B cell (primary cell): Measurements from ENCODE around the gene TBC1D1. TPM values are rescaled to one million over a fixed set of nuclear protein-coding genes. Genes with fewer than 3 reads are reported as not detected.

Experiments used
- ATAC-seq: fragments of 200-7000 bp; cut with Tn5 transposase; one replicate; pipeline ENCODE4 v1.10.0; 2021; ENCODE audit warnings: low read depth, mild to moderate bottlenecking, moderate number of reproducible peaks, moderate library complexity
- CTCF ChIA-PET: fragments of 350-600 bp; sonication (Branson Sonifier 250); formaldehyde crosslinking; loops from one replicate; lab custom pipeline; 2021; ENCODE audit warnings: antibody characterized with exemption, inconsistent platforms; lab: Charles Lee
- POLR2A ChIA-PET: fragments of 350-600 bp; sonication (Branson Sonifier 250); formaldehyde crosslinking; loops from one replicate; lab custom pipeline; 2021; ENCODE audit warnings: antibody characterized with exemption; lab: Charles Lee
- DNase-seq: peaks from one replicate; pipeline ENCODE4 v3.0.0; 2013
- H2AFZ ChIP-seq: 2 replicates; pipeline ENCODE4 v1.6.1; 2012; ENCODE audit warnings: mild to moderate bottlenecking, low read depth, low read length; ENCODE audit not compliant: insufficient read depth, poor library complexity, severe bottlenecking
- H3K27ac ChIP-seq, 2 donors: 1 replicate in 1 of 2; 2 replicates in 1 of 2; pipeline ENCODE4 v1.5.1; 2012 to 2013; ENCODE audit warnings: low read length in 2 of 2, mild to moderate bottlenecking in 2 of 2, moderate library complexity in 1 of 2
- H3K27me3 ChIP-seq, 4 experiments: fragments of 200-600 bp in 1 of 4; sonication (generic) in 1 of 4; replicated peaks in 1 of 4; 1 replicate in 2 of 4; 2 replicates in 2 of 4; pipeline versions ENCODE4 v1.6.1 to v1.7.0; 2013 to 2016; ENCODE audit warnings: low read length in 3 of 4, mild to moderate bottlenecking in 2 of 4, mixed read lengths in 1 of 4, moderate library complexity in 1 of 4; ENCODE audit not compliant: insufficient read depth in 4 of 4, control insufficient read depth in 3 of 4; ENCODE audit errors: control extremely low read depth in 1 of 4
- H3K36me3 ChIP-seq, 2 experiments: replicated peaks in 1 of 2; 1 replicate in 1 of 2; 2 replicates in 1 of 2; pipeline versions ENCODE4 v1.6.1 to v1.7.1; 2013; ENCODE audit warnings: low read length in 1 of 2; ENCODE audit not compliant: insufficient read depth in 2 of 2, control insufficient read depth in 1 of 2; ENCODE audit errors: control extremely low read depth in 1 of 2, extremely low read depth in 1 of 2
- H3K4me1 ChIP-seq, 2 donors: fragments of 200-600 bp in 1 of 2; sonication (generic) in 1 of 2; 1 replicate in 1 of 2; 2 replicates in 1 of 2; pipeline versions ENCODE4 v1.5.1 to v1.6.1; 2013 to 2017; ENCODE audit warnings: low read length in 2 of 2; ENCODE audit not compliant: control insufficient read depth in 2 of 2, insufficient read depth in 2 of 2
- H3K4me2 ChIP-seq: replicated peaks from 2 replicates; pipeline ENCODE3; 2012; ENCODE audit warnings: mild to moderate bottlenecking, low read depth, low read length; ENCODE audit not compliant: poor library complexity, severe bottlenecking
- H3K4me3 ChIP-seq, 5 experiments: fragments of 200-600 bp in 1 of 5; sonication (generic) in 1 of 5; 1 replicate in 3 of 5; 2 replicates in 2 of 5; pipeline versions ENCODE4 v1.5.1 to v1.7.0; 2011 to 2016; ENCODE audit warnings: low read length in 4 of 5, mild to moderate bottlenecking in 4 of 5, low read depth in 2 of 5, control low read depth in 1 of 5, moderate library complexity in 1 of 5; ENCODE audit not compliant: insufficient read depth in 1 of 5; ENCODE audit errors: control extremely low read depth in 1 of 5, extremely low read depth in 1 of 5
- H3K79me2 ChIP-seq: fragments of 200-600 bp; sonication (generic); one replicate; pipeline ENCODE4 v1.6.0; 2016; ENCODE audit warnings: low read length; ENCODE audit not compliant: control insufficient read depth, insufficient read depth
- H3K9ac ChIP-seq: fragments of 200-600 bp; sonication (generic); 2 replicates; pipeline ENCODE4 v1.6.1; 2017; ENCODE audit warnings: mild to moderate bottlenecking, low read length, moderate library complexity
- H3K9me3 ChIP-seq, 3 donors: one replicate each; pipeline versions ENCODE4 v1.6.1 to v1.7.1; 2013; ENCODE audit warnings: low read length in 2 of 3; ENCODE audit not compliant: control insufficient read depth in 2 of 3, insufficient read depth in 1 of 3; ENCODE audit errors: control extremely low read depth in 1 of 3
- H4K20me1 ChIP-seq: 2 replicates; pipeline ENCODE4 v1.6.0; 2012; ENCODE audit warnings: mild to moderate bottlenecking, low read length; ENCODE audit not compliant: insufficient read depth, control insufficient read depth, poor library complexity, severe bottlenecking
- H3K27ac Mint-ChIP-seq: one replicate; pipeline ENCODE4 v1.8.0; 2021; ENCODE audit warnings: mixed read lengths
- H3K27me3 Mint-ChIP-seq: one replicate; pipeline ENCODE4 v1.8.0; 2021; ENCODE audit warnings: mixed read lengths
- H3K4me1 Mint-ChIP-seq: one replicate; pipeline ENCODE4 v1.8.0; 2021; ENCODE audit warnings: mixed read lengths
- H3K4me3 Mint-ChIP-seq: one replicate; pipeline ENCODE4 v1.8.0; 2021; ENCODE audit warnings: mixed read lengths
- H3K9me3 Mint-ChIP-seq: one replicate; pipeline ENCODE4 v1.8.0; 2022; ENCODE audit warnings: mixed read lengths; ENCODE audit not compliant: insufficient read depth
- EZH2 ChIP-seq: IDR thresholded peaks from 2 replicates; pipeline ENCODE4 v1.6.1; 2012; ENCODE audit warnings: borderline replicate concordance, low read depth, mild to moderate bottlenecking, moderate library complexity, low read length; ENCODE audit not compliant: insufficient read depth, poor library complexity, severe bottlenecking
- WGBS: methylation state at CpG from one replicate; pipeline ENCODE4 v1.1.5; 2013; ENCODE audit warnings: missing lambda C conversion rate; ENCODE audit not compliant: insufficient coverage; 5-methylcytosine and 5-hydroxymethylcytosine counted together
- intact Hi-C: fragments of 100-400 bp; cut with micrococcal nuclease; formaldehyde crosslinking; loops from one replicate; pipeline ENCODE4 v1.10.0; 2022
- polyA plus RNA-seq: library from polyadenylated mRNA; depleted of rRNA; stranded (reverse); fragments of >200 nt; gene quantifications from 2 replicates; pipeline ENCODE4 v1.2.3, GENCODE V29; 2012
- total RNA-seq, 2 donors: library from RNA; stranded (reverse); fragments of 120-200 nt in 1 of 2; gene quantifications; 1 replicate in 1 of 2; 2 replicates in 1 of 2; pipeline versions ENCODE4 v1.2.3 to v1.2.4, GENCODE V29; 2013 to 2022
- TF ChIP-seq, protein P1 (sequence below): fragments of 200-600 bp; IDR thresholded peaks from one replicate; pipeline ENCODE4 v1.8.0; 2022; ENCODE audit warnings: antibody characterized with exemption, mild to moderate bottlenecking

Gene TBC1D1
- total and polyA plus RNA-seq, 2 donors (not counting 1 experiment from before 2014, with no cell fraction given): 88.2 to 98.7 TPM

DNA sequence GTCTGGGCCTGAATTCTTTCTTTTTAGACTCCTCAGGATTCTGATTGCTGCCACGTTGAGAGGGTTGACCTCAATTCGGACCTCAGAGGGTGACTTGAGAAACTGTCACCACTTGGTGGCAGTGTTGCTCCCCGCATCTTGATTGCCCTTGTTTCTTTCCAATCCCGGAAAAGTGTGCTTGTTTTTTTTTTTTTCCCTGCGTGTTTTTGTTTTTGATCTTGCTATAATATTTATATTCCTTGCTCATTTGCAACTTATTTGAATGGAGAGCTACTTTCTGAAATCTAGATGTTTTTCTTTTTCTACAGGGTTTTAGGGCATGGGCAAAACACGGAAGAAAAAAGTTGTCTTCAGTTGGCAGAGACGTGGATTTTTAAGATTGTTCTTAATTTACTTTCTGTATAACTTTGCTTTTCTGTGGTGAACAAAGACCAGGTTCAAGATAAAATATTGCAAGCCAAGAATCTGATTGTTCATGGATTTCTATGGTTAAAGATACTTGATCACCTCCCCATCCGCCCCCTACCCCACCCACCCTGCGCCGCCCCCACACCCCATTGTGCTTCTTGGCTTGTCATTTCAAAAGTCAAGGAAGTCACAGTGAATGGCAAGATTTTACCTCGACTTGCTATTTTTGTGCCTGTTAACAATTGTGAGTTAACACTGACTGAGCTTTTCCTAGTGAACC lies 171.3 kb downstream of the TBC1D1 start:
- H3K27me3 Mint-ChIP-seq: no peaks in the 10 kb centered on the region
- Histone ChIP-seq H3K27me3 (no peaks in the 10 kb centered on the region), H3K27ac (no peak overlapping the region), H3K4me3 (no peak overlapping the region), H4K20me1 (no peaks in the 10 kb centered on the region), H3K4me1 (peaks cover 0 to 4% of the 10 kb centered on the region in 2 donors), H3K9me3 (no peaks in the 10 kb centered on the region), H2AFZ (peak overlapping the region; percentile 9), H3K4me2 (peak overlapping the region; percentile 61), H3K36me3 (peaks cover 6 to 47% of the 10 kb centered on the region in 2 experiments), H3K9ac (peak overlapping the region; percentile 25), H3K79me2 (peaks cover 11% of the 10 kb centered on the region)
- peak overlapping the region; percentile 51 for H3K4me3 Mint-ChIP-seq
- H3K4me1 Mint-ChIP-seq: peaks cover 14% of the 10 kb centered on the region
- ChIA-PET CTCF (interaction anchor here (0.6 to 3.8 kb wide), 16 partner anchors 7 to 702 kb away, joined by 3 to 22 read pairs (median 4); no protein-coding TSS in a partner anchor), POLR2A (interaction anchor here (0.7 kb wide), 1 partner anchor 720 kb away, joined by 4 read pairs; the partner anchor contains the start of gene TLR10)
- DNase-seq (peak; percentile 65), ATAC-seq (peak; percentile 62)
- no peak for TF ChIP-seq EZH2
- TF ChIP-seq, protein P1, sequence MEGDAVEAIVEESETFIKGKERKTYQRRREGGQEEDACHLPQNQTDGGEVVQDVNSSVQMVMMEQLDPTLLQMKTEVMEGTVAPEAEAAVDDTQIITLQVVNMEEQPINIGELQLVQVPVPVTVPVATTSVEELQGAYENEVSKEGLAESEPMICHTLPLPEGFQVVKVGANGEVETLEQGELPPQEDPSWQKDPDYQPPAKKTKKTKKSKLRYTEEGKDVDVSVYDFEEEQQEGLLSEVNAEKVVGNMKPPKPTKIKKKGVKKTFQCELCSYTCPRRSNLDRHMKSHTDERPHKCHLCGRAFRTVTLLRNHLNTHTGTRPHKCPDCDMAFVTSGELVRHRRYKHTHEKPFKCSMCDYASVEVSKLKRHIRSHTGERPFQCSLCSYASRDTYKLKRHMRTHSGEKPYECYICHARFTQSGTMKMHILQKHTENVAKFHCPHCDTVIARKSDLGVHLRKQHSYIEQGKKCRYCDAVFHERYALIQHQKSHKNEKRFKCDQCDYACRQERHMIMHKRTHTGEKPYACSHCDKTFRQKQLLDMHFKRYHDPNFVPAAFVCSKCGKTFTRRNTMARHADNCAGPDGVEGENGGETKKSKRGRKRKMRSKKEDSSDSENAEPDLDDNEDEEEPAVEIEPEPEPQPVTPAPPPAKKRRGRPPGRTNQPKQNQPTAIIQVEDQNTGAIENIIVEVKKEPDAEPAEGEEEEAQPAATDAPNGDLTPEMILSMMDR: peak; percentile 93
- 0% methylated on average over 3 of the region's 11 CpGs for WGBS
- H3K9me3 Mint-ChIP-seq: no peaks in the 10 kb centered on the region
- peak overlapping the region; percentile 42 for H3K27ac Mint-ChIP-seq
- intact Hi-C loops: loop anchor here (1.0 to 5.0 kb wide), 4 partner anchors 117 to 795 kb away; partner anchors contain the start of gene TLR6

- H3K36me3 ChIP-seq: peaks cover 6 to 47% of the 10 kb centered on the region in 2 experiments
Measured at GRCh38 chr4:38062776-38063097, 171.9 kb downstream of the TBC1D1 start.

More at GRCh38 chr4:38062776-38063097, 171.9 kb downstream of the TBC1D1 start:
- H3K79me2 ChIP-seq: peaks cover 11% of the 10 kb centered on the region
- peaks cover under 1% of the 10 kb centered on the region for H4K20me1 ChIP-seq
- no peak for DNase-seq
- H3K27ac ChIP-seq: no peak overlapping the region
- intact Hi-C loops: loop anchor here (1.0 to 5.0 kb wide), 4 partner anchors 117 to 795 kb away; partner anchors contain the start of gene TLR6
- H3K27me3 Mint-ChIP-seq: no peaks in the 10 kb centered on the region
- no peaks in the 10 kb centered on the region for H3K27me3 ChIP-seq
- no peak overlapping the region for H3K27ac Mint-ChIP-seq
- 97% methylated on average over 4 of the region's 4 CpGs for whole genome bisulfite sequencing
- H3K4me3 Mint-ChIP-seq: no peak overlapping the region
- H3K9me3 Mint-ChIP-seq: no peaks in the 10 kb centered on the region
- ATAC-seq: no peak
- TF ChIP-seq, protein P1: no peak
- TF ChIP-seq EZH2: no peak
- H3K4me1 ChIP-seq: peaks cover 0 to 7% of the 10 kb centered on the region in 2 donors
- H3K4me3 ChIP-seq: no peak overlapping the region
- H3K9ac ChIP-seq: no peak overlapping the region
- POLR2A ChIA-PET: interaction anchor here (0.7 kb wide), 1 partner anchor 720 kb away, joined by 4 read pairs; the partner anchor contains the start of gene TLR10
- CTCF ChIA-PET: interaction anchor here (0.6 to 3.8 kb wide), 13 partner anchors 27 to 702 kb away, joined by 3 to 22 read pairs (median 4); no protein-coding TSS in a partner anchor
- H3K9me3 ChIP-seq: no peaks in the 10 kb centered on the region
- H3K4me1 Mint-ChIP-seq: peaks cover 19% of the 10 kb centered on the region
- no peak overlapping the region for H2AFZ ChIP-seq
- H3K4me2 ChIP-seq: no peak overlapping the region
